MM.1S (cell line): ENCODE data around the gene TAB2.

Source experiments
- DNase-seq: peaks from one replicate; pipeline ENCODE4 v3.0.0-alpha.2; 2015
- H2AFZ ChIP-seq: fragments of 300-600 bp; sonication (generic); 2 replicates; pipeline ENCODE4 v1.6.0; 2016; ENCODE audit warnings: antibody characterized with exemption, low read length
- H3F3A ChIP-seq: fragments of 300-600 bp; sonication (generic); 2 replicates; pipeline ENCODE4 v1.6.1; 2016; ENCODE audit warnings: mild to moderate bottlenecking, antibody characterized with exemption, low read length, moderate library complexity, mixed read lengths; ENCODE audit not compliant: insufficient read depth
- H3K27ac ChIP-seq: fragments of 300-600 bp; sonication (generic); 2 replicates; pipeline ENCODE4 v1.5.1; 2016; ENCODE audit warnings: mild to moderate bottlenecking, low read length
- H3K27me3 ChIP-seq: fragments of 300-600 bp; sonication (generic); replicated peaks from 2 replicates; pipeline ENCODE4 v1.6.0; 2016; ENCODE audit warnings: low read length; ENCODE audit not compliant: insufficient read depth
- H3K36me3 ChIP-seq: fragments of 300-600 bp; sonication (generic); replicated peaks from 2 replicates; pipeline ENCODE4 v1.6.1; 2016; ENCODE audit warnings: mild to moderate bottlenecking, low read length, mixed read lengths; ENCODE audit not compliant: insufficient read depth
- H3K4me1 ChIP-seq: fragments of 300-600 bp; sonication (generic); 2 replicates; pipeline ENCODE4 v1.6.1; 2016; ENCODE audit warnings: low read length, mixed read lengths
- H3K4me2 ChIP-seq: fragments of 300-600 bp; sonication (generic); 2 replicates; pipeline ENCODE4 v1.6.0; 2016; ENCODE audit warnings: low read depth, low read length
- H3K4me3 ChIP-seq: fragments of 300-600 bp; sonication (generic); 2 replicates; pipeline ENCODE4 v1.5.1; 2016; ENCODE audit warnings: low read length, mixed read lengths
- H3K79me2 ChIP-seq: fragments of 300-600 bp; sonication (generic); 2 replicates; pipeline ENCODE4 v1.6.1; 2016; ENCODE audit warnings: mixed run types, low read length, mixed read lengths
- H3K9ac ChIP-seq: fragments of 300-600 bp; sonication (generic); 2 replicates; pipeline ENCODE4 v1.6.1; 2016; ENCODE audit warnings: low read length, mixed read lengths
- H3K9me2 ChIP-seq: fragments of 300-600 bp; sonication (generic); replicated peaks from 2 replicates; pipeline ENCODE4 v1.6.1; 2016; ENCODE audit warnings: mild to moderate bottlenecking, low read length, mixed read lengths; ENCODE audit not compliant: insufficient read depth
- H3K9me3 ChIP-seq: fragments of 300-600 bp; sonication (generic); replicated peaks from 2 replicates; pipeline ENCODE4 v1.6.1; 2016; ENCODE audit warnings: mild to moderate bottlenecking, low read length, mixed read lengths; ENCODE audit not compliant: insufficient read depth
- H4K20me1 ChIP-seq: fragments of 300-600 bp; sonication (generic); 2 replicates; pipeline ENCODE4 v1.6.1; 2016; ENCODE audit warnings: mild to moderate bottlenecking, low read length, moderate library complexity, mixed read lengths; ENCODE audit not compliant: insufficient read depth
- EZH2 ChIP-seq: fragments of 300-600 bp; sonication (generic); optimal IDR thresholded peaks from 2 replicates; pipeline ENCODE3; 2017; ENCODE audit warnings: low read depth, mild to moderate bottlenecking, antibody characterized with exemption, low read length, mixed read lengths
- EZH2phosphoT487 ChIP-seq: fragments of 300-600 bp; sonication (generic); IDR thresholded peaks from 2 replicates; pipeline ENCODE4 v1.6.1; 2018; ENCODE audit warnings: antibody characterized with exemption, low read length
- TF ChIP-seq, protein P1 (sequence below): fragments of 300-600 bp; sonication (generic); IDR thresholded peaks from 2 replicates; pipeline ENCODE4 v1.5.1; 2016; ENCODE audit warnings: antibody characterized with exemption, low read length, mixed read lengths

Gene TAB2

DNA sequence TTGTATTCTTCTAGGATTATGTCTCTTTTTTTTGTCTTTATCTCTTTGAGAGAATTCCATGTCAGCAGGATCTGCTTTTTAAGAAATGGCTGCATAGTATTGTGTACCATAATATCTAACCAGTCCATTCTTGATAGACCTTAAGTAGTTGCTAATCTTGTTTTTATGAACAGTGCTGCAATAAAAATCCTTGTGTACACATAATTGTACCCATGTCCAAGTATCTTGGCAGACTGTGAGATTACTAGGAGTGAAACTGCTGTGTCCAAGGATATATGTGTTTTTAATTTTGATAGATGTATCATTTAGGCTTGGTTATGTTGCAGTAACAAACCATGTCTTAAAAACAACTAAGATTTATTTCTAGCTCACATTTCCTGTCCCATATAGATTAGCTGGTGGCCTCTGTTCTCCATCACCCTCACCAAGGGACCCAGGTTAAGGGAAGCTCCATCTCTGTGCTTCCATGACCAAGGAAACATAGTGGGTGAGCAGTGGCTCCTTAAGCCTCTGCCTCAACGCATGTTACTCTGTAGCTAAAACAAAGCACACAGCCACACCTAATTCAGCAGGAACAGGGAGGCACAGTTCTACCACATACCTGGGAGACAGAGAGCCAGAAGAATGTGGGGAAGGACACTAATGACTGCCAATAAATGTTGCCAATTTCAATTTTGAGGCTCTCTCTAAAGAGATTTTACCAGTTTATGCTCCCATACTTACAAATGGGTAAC lies 70.4 kb downstream of the TAB2 start:
- no peak overlapping the region for H3K4me2 ChIP-seq
- H3K79me2 ChIP-seq = no peaks in the 10 kb centered on the region
- H3K27me3 ChIP-seq = no peaks in the 10 kb centered on the region
- H3F3A ChIP-seq = no peaks in the 10 kb centered on the region
- no peak overlapping the region for H3K4me3 ChIP-seq
- H3K36me3 ChIP-seq = no peaks in the 10 kb centered on the region
- DNase-seq = no peak
- TF ChIP-seq EZH2phosphoT487 = no peak
- TF ChIP-seq EZH2 = no peak
- TF ChIP-seq, protein P1, sequence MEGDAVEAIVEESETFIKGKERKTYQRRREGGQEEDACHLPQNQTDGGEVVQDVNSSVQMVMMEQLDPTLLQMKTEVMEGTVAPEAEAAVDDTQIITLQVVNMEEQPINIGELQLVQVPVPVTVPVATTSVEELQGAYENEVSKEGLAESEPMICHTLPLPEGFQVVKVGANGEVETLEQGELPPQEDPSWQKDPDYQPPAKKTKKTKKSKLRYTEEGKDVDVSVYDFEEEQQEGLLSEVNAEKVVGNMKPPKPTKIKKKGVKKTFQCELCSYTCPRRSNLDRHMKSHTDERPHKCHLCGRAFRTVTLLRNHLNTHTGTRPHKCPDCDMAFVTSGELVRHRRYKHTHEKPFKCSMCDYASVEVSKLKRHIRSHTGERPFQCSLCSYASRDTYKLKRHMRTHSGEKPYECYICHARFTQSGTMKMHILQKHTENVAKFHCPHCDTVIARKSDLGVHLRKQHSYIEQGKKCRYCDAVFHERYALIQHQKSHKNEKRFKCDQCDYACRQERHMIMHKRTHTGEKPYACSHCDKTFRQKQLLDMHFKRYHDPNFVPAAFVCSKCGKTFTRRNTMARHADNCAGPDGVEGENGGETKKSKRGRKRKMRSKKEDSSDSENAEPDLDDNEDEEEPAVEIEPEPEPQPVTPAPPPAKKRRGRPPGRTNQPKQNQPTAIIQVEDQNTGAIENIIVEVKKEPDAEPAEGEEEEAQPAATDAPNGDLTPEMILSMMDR = no peak
- no peak overlapping the region for H2AFZ ChIP-seq
- no peaks in the 10 kb centered on the region for H3K9me2 ChIP-seq
- H3K27ac ChIP-seq = no peak overlapping the region
- H3K9me3 ChIP-seq = no peaks in the 10 kb centered on the region
- H3K9ac ChIP-seq = no peak overlapping the region
- H4K20me1 ChIP-seq = no peaks in the 10 kb centered on the region
- H3K4me1 ChIP-seq = no peaks in the 10 kb centered on the region

DNA sequence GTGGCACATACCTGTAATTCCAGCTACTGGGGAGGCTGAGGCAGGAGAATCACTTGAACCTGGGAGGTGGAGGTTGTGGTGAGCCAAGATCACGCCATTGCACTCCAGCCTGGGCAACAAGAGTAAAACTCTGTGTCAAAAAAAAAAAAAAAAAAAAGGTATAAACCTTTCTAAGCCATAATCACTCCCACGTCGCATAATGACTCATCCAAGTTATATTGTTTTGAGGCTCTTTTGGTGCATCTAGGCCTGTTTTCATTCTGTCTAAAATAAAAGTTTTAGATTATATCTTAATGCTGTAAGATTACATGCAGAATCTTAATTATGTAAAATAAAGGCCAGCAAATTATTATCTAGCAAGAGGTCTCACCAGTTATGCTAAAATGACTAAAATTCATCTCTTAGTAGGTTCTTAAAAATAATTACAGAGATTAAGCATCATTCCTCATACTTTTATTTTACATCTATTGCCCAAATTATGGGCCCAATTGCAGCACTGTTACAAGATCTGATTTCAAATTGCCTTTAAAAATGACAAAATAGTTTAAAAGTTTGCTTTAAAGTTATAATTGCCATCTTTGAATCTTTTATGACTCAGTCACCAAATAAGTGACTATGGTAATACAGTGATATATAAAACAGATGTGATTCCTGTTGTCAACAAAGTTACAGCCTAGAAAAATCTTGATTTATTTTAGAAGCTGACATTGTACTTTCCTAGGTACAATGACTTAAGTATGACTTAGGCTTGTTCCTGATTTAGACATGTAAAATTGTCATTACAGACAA lies 72.2 kb downstream of the TAB2 start:
- no peak overlapping the region for H3K9ac ChIP-seq
- no peak overlapping the region for H2AFZ ChIP-seq
- no peaks in the 10 kb centered on the region for H3K27me3 ChIP-seq
- H3F3A ChIP-seq = no peaks in the 10 kb centered on the region
- TF ChIP-seq EZH2phosphoT487 (no peak), EZH2 (no peak)
- TF ChIP-seq, protein P1 = no peak
- no peak for DNase-seq
- H3K9me2 ChIP-seq = no peaks in the 10 kb centered on the region
- H3K27ac ChIP-seq = no peak overlapping the region
- no peaks in the 10 kb centered on the region for H4K20me1 ChIP-seq
- H3K79me2 ChIP-seq = no peaks in the 10 kb centered on the region
- no peak overlapping the region for H3K4me2 ChIP-seq
- no peaks in the 10 kb centered on the region for H3K4me1 ChIP-seq
- no peak overlapping the region for H3K4me3 ChIP-seq
- no peaks in the 10 kb centered on the region for H3K9me3 ChIP-seq
- H3K36me3 ChIP-seq = no peaks in the 10 kb centered on the region

DNA sequence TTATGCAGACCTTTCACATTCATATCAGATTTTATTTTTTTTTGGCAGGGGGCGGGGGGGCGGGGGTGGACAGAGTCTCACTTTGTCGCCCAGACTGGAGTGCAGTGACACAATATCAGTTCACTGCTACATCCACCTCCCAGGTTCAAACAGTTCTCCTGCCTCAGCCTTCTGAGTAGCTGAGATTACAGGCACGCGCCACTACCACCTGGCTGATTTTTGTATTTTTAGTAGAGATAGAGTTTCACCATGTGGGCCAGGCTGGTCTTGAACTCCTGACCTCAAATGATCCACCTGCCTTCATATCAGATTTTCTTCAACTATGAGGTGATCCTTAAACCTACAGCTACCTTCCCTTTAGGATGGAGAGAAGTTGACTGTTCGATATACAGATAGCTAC lies 74.6 kb downstream of the TAB2 start:
- Histone ChIP-seq H3K4me1 (no peaks in the 10 kb centered on the region), H3K9me3 (no peaks in the 10 kb centered on the region), H2AFZ (no peak overlapping the region), H3K9ac (no peak overlapping the region), H3K27ac (no peak overlapping the region), H3K27me3 (no peaks in the 10 kb centered on the region), H4K20me1 (no peaks in the 10 kb centered on the region), H3K4me2 (no peak overlapping the region), H3K36me3 (no peaks in the 10 kb centered on the region), H3K4me3 (no peak overlapping the region), H3K79me2 (no peaks in the 10 kb centered on the region), H3F3A (no peaks in the 10 kb centered on the region), H3K9me2 (no peaks in the 10 kb centered on the region)
- no peak for DNase-seq
- TF ChIP-seq, protein P1 = no peak
- TF ChIP-seq EZH2phosphoT487 = no peak
- no peak for TF ChIP-seq EZH2
